Left ventricle myocardium inferior (tissue), 1 donor: ENCODE results near the gene QRICH1. TPM values are rescaled to one million over a fixed set of nuclear protein-coding genes. Genes with fewer than 3 reads are reported as not detected.

Experiments used
- DNase-seq: peaks from one replicate; pipeline ENCODE4 v3.0.0-alpha.2; 2020
- H3K27ac ChIP-seq: fragments of 200-600 bp; replicated peaks from 2 replicates; pipeline ENCODE4 v1.8.0; 2021
- H3K27me3 ChIP-seq: fragments of 200-600 bp; 2 replicates; pipeline ENCODE4 v1.8.0; 2021; ENCODE audit warnings: low read depth
- H3K36me3 ChIP-seq: fragments of 200-600 bp; 2 replicates; pipeline ENCODE4 v1.8.0; 2021
- H3K4me1 ChIP-seq: fragments of 200-600 bp; 2 replicates; pipeline ENCODE4 v1.8.0; 2021
- H3K4me3 ChIP-seq: fragments of 200-600 bp; 2 replicates; pipeline ENCODE4 v1.8.0; 2021; ENCODE audit warnings: mild to moderate bottlenecking, moderate library complexity
- H3K9me3 ChIP-seq: fragments of 200-600 bp; replicated peaks from 2 replicates; pipeline ENCODE4 v1.8.0; 2021
- CTCF ChIP-seq: fragments of 200-600 bp; IDR thresholded peaks from 2 replicates; pipeline ENCODE4 v1.8.0; 2021; ENCODE audit warnings: antibody characterized with exemption, mild to moderate bottlenecking, borderline replicate concordance
- intact Hi-C: fragments of 100-400 bp; cut with micrococcal nuclease; formaldehyde crosslinking; loops from one replicate; pipeline ENCODE4 v1.11.0; 2022
- total RNA-seq: library from RNA; stranded (reverse); fragmentation: NEBNext Ultra II Directional; extraction: Animal tissue kit (Norgen Biotek cat#: 25700); gene quantifications from one replicate; pipeline ENCODE4 v1.2.1, GENCODE V29; 2021
- donor health status: DM: no; HTN: yes; CAD: no; lungs with severe emphysema.

QRICH1 gene
- total RNA-seq, 1 donor from 2014 or later: 58.8 TPM

DNA sequence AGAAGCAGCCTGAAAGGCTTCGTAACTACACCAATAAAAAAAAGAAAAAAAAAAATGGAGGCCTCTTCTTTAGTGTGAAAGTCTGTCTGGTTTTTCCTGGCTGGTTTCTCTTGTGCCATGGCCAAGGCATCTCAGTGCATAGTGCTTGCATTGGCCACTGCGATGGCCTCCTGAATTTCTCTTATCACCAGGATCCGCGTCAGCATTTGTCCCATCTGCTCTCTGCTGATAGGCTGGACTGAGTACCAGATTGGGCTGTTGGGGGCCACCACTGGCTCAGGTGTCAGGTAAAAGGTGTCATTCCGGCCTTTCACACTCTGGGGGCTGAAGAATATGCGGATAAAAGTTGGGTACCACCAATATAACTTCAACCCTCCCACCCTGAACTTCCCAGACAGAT, 63.5 kb downstream of the QRICH1 start:
- Histone ChIP-seq H3K4me1 (peaks cover 49% of the 10 kb centered on the region), H3K27me3 (no peaks in the 10 kb centered on the region), H3K36me3 (peaks cover 65% of the 10 kb centered on the region), H3K27ac (peak overlapping the region; percentile 94), H3K9me3 (no peaks in the 10 kb centered on the region), H3K4me3 (no peak overlapping the region)
- TF ChIP-seq CTCF: no peak
- intact Hi-C loops: no loop called here
- DNase-seq: no peak

- Histone ChIP-seq H3K4me1 (peaks cover 56% of the 10 kb centered on the region), H3K9me3 (no peaks in the 10 kb centered on the region), H3K27me3 (no peaks in the 10 kb centered on the region), H3K36me3 (peaks cover 66% of the 10 kb centered on the region), H3K27ac (peak overlapping the region; percentile 94), H3K4me3 (peak overlapping the region; percentile 87)
- no peak for DNase-seq
- TF ChIP-seq CTCF: no peak
- intact Hi-C loops: no loop called here
Observed at GRCh38 chr3:49029563-49029884, 64.3 kb downstream of the QRICH1 start.

DNA sequence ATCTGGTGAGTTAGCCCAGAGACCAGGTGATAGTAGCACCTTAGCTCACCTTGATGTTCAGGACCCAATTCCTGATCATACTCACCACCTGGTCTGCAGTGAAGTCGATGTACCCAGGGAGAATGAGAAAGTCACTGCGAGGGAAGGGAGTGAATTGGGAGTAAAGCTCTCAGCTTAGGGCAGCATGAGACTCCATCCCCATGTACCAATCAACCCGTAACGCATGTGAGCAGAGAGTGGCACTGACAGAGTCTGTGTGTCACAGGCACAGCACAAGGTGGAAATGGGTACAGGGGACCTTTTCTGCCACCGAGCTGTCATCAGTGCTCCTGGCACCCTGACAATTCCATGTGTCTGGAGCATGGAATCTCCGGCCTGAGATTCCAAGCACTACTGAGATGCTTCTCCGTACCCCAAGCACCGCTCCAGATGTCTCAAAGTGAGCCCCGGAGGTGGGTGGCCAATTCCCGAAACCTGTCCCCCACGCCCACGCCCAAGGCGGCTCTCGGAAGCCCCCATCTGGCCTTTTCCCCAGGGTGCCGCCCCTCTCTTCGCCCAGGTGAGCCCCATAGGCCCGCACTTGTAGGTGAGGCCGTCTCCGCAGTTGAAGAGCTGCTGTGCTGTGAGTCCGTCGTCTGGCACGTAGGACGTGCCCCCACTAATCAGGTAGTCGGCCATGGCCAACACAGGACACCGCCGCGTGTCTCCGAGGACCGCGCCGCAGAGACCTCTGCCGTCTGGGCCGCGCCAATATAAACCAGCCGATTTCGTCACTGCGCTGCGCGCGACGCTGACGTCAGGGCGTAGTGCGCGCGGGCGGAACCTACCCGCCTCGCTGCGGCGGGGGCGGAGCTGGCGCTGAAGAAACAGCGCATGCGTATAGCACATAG, 65.0 kb downstream of the QRICH1 start, which contains the start of gene IMPDH2:
Gene IMPDH2 (minus strand): TSS at position 726 of the 890 bp plus-strand sequence. CDS start 48 bp downstream, at position 678.
- no peaks in the 10 kb centered on the region for H3K9me3 ChIP-seq
- peaks cover 66% of the 10 kb centered on the region for H3K36me3 ChIP-seq
- no peaks in the 10 kb centered on the region for H3K27me3 ChIP-seq
- H3K4me3 ChIP-seq: peak within 1 kb of the TSS; percentile 87
- intact Hi-C loops: no loop called here
- DNase-seq: peak; percentile 93
- peak; percentile 12 for TF ChIP-seq CTCF
- H3K4me1 ChIP-seq: peaks cover 61% of the 10 kb centered on the region
- peak within 1 kb of the TSS; percentile 94 for H3K27ac ChIP-seq

DNA sequence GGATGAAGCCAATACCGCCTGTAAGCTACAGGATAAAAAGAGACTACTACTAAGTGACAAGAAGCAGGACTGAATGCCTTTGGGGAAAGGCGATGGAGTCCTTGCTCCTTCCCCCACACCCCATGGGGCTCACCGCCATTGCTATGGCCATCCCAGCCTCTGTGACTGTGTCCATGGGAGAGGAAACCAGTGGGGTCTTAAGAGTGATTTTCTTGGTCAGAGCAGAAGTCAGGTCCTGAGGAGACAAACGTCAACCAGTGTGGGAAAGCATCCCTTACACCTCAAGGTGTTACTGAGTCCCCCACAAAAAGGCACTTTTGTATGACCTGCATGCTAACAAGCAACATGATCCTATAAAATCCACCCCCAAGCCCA, 65.6 kb downstream of the QRICH1 start:
- no peaks in the 10 kb centered on the region for H3K9me3 ChIP-seq
- H3K4me3 ChIP-seq: peak overlapping the region; percentile 87
- H3K27ac ChIP-seq: peak overlapping the region; percentile 94
- DNase-seq: no peak
- peaks cover 68% of the 10 kb centered on the region for H3K4me1 ChIP-seq
- intact Hi-C loops: no loop called here
- H3K27me3 ChIP-seq: no peaks in the 10 kb centered on the region
- no peak for TF ChIP-seq CTCF
- H3K36me3 ChIP-seq: peaks cover 68% of the 10 kb centered on the region

DNA sequence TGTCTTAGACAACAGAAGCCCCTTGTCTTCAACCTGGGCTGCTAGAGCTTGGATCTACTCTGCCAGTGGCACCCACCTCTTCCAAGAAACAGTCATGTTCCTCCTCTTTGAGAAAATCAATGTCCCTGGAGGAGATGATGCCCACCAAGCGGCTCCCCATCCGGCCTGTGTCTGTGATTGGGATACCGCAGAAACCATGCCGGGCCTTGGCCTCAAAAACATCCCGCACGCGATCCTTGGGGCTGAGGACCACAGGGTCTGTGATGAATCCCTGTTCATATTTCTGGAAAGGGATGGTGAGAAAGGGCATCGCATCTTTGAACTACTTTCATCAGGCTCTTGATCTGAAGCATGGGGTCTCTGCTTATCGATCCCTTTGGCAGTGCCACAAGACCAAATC, 66.2 kb downstream of the QRICH1 start:
- H3K36me3 ChIP-seq: peaks cover 67% of the 10 kb centered on the region
- H3K27ac ChIP-seq: peak overlapping the region; percentile 94
- no peak for TF ChIP-seq CTCF
- peaks cover 70% of the 10 kb centered on the region for H3K4me1 ChIP-seq
- intact Hi-C loops: no loop called here
- no peaks in the 10 kb centered on the region for H3K27me3 ChIP-seq
- no peaks in the 10 kb centered on the region for H3K9me3 ChIP-seq
- no peak overlapping the region for H3K4me3 ChIP-seq
- DNase-seq: no peak
